Activated CD4-positive, alpha-beta T cell treated with anti-CD3 and anti-CD28 coated beads, Interleukin-2, amount 10 ng/mL, durations not matched to agents 7 days and 5 days (primary cell): Measurements from ENCODE around the gene AMN1. TPM values are rescaled to one million over a fixed set of nuclear protein-coding genes. Genes with fewer than 3 reads are reported as not detected.

Experiments
- CTCF ChIA-PET: fragments of 350-600 bp; sonication (Branson Sonifier 250); formaldehyde crosslinking; loops from one replicate; lab custom pipeline; 2021; ENCODE audit warnings: antibody characterized with exemption; lab: Charles Lee
- POLR2A ChIA-PET: fragments of 350-600 bp; sonication (Branson Sonifier 250); formaldehyde crosslinking; loops from one replicate; lab custom pipeline; 2021; ENCODE audit warnings: antibody characterized with exemption; lab: Charles Lee
- DNase-seq: peaks from one replicate; pipeline ENCODE4 v3.0.0-alpha.2; 2020
- H3K27ac Mint-ChIP-seq: one replicate; pipeline ENCODE4 v1.8.0; 2021; ENCODE audit warnings: mild to moderate bottlenecking, moderate library complexity, mixed read lengths
- H3K27me3 Mint-ChIP-seq: one replicate; pipeline ENCODE4 v1.8.0; 2021; ENCODE audit warnings: mixed read lengths
- H3K36me3 Mint-ChIP-seq: one replicate; pipeline ENCODE4 v1.8.0; 2021; ENCODE audit warnings: low read depth, mixed read lengths
- H3K4me1 Mint-ChIP-seq: one replicate; pipeline ENCODE4 v1.8.0; 2021; ENCODE audit warnings: mixed read lengths
- H3K4me3 Mint-ChIP-seq: one replicate; pipeline ENCODE4 v1.8.0; 2021; ENCODE audit warnings: mild to moderate bottlenecking, moderate library complexity, mixed read lengths
- H3K9me3 Mint-ChIP-seq: one replicate; pipeline ENCODE4 v1.8.0; 2021; ENCODE audit warnings: mixed read lengths
- total RNA-seq, 2 experiments: library from RNA; stranded (reverse); gene quantifications; one replicate each; pipeline ENCODE4 v1.2.3, GENCODE V29; 2021

Gene AMN1
- total RNA-seq, 2 experiments from 2014 or later = 6.1 to 6.6 TPM

DNA sequence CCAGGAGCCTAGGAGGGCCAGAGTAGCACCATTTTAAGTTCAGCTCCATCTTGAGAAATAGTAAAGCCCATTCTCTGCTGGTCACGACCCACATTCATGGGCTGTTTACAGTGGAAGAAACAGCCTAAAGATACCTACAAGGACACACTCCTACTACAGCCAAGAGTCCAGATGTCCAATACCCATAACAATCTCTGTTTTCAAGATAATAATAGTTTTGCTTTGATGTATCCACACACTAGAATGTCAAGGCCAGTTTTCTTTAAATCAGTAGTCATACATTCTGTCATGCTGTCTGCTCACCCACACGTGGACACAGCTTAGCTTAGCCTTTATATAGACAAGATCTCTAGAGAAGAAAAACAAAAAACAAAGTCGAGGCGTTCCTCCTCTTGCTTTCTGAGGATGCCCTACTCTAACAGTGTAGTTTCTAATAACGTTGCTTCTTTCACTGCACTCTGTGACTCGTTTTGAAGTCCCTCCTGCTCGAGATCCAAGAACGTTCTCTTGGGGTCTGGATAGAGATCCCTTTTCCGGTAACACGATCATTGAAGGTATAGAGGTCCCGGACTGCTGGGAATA lies 87.2 kb downstream of the AMN1 start:
- CTCF ChIA-PET = interaction anchor here (1.3 kb wide), 1 partner anchor 11 kb away, joined by 3 read pairs; no protein-coding TSS in a partner anchor

DNA sequence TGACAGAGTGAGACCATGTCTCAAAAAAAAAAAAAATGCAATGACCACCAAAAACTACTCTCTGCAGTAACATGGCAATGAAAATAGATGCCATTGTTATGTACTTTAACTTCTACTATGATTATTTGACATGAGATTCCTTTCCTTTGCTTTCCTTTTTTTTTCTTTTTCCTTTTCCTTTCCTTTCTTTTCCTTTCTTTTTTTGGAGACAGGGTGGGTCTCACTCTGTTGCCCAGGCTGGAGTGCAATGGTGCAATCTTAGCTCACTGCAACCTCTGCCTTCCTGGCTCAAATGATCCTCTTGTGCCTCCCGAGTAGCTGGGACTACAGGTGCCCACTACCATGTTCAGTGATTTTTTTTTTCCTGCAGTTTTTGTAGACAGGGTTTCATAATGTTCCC lies 94.2 kb downstream of the AMN1 start:
- ChIA-PET CTCF (no interaction called here), POLR2A (no interaction called here)
- Mint-ChIP-seq H3K36me3 (no peaks in the 10 kb centered on the region), H3K4me3 (no peak overlapping the region), H3K27me3 (no peaks in the 10 kb centered on the region), H3K9me3 (no peaks in the 10 kb centered on the region), H3K4me1 (peaks cover 5% of the 10 kb centered on the region), H3K27ac (no peak overlapping the region)
- no peak for DNase-seq

More for the DNA sequence above, 87.2 kb downstream of the AMN1 start:
- Mint-ChIP-seq H3K36me3 (no peaks in the 10 kb centered on the region), H3K27me3 (no peaks in the 10 kb centered on the region), H3K4me3 (no peak overlapping the region), H3K9me3 (no peaks in the 10 kb centered on the region), H3K27ac (no peak overlapping the region), H3K4me1 (peaks cover under 1% of the 10 kb centered on the region)
- DNase-seq = no peak
- POLR2A ChIA-PET = no interaction called here

DNA sequence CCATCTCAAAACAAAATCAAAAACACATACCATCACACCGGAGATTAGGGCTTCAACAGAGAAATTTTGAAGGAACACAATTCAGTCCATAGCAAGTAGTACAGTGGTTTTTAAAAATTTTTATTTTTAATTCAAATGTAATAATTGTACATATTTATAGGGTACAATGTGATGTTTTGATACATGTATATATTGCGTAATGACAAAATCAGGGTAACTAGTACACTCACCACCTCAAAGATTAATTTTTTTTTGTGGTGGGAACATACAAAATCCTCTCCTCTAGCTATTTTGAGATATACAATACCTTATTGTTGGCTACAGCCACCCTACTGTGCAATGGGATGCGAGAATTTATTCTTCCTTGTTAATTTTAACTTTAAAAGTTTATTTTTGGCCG lies 95.4 kb downstream of the AMN1 start:
- ChIA-PET POLR2A (no interaction called here), CTCF (no interaction called here)
- no peaks in the 10 kb centered on the region for H3K36me3 Mint-ChIP-seq
- H3K27ac Mint-ChIP-seq = no peak overlapping the region
- DNase-seq = no peak
- no peaks in the 10 kb centered on the region for H3K9me3 Mint-ChIP-seq
- no peak overlapping the region for H3K4me3 Mint-ChIP-seq
- no peaks in the 10 kb centered on the region for H3K27me3 Mint-ChIP-seq
- H3K4me1 Mint-ChIP-seq = peaks cover 5% of the 10 kb centered on the region

DNA sequence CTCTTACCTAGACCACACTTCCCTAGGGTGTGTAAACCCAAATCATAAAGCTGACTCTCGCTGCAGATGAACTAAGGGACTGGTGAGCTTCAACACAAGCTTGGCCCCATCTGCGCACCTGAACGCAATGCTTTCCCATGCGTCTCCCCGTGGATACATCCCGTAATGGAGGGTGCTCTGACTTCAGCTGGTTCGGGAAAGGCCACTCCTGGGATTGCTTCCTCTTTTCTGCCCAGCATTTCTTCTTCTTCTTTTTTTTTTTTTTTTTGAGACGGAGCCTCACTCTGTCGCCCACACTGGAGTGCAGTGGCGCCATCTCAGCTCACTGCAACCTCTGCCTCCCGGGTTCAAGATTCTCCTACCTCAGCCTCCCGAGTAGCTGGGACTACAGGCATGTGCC lies 97.0 kb downstream of the AMN1 start:
- CTCF ChIA-PET = interaction anchor here (0.9 kb wide), 1 partner anchor 381 kb away, joined by 4 read pairs; no protein-coding TSS in a partner anchor
- H3K9me3 Mint-ChIP-seq = peaks cover 2% of the 10 kb centered on the region
- no peak for DNase-seq
- H3K36me3 Mint-ChIP-seq = no peaks in the 10 kb centered on the region
- POLR2A ChIA-PET = no interaction called here
- no peak overlapping the region for H3K4me3 Mint-ChIP-seq
- no peak overlapping the region for H3K27ac Mint-ChIP-seq
- H3K27me3 Mint-ChIP-seq = no peaks in the 10 kb centered on the region
- peaks cover 5% of the 10 kb centered on the region for H3K4me1 Mint-ChIP-seq

DNA sequence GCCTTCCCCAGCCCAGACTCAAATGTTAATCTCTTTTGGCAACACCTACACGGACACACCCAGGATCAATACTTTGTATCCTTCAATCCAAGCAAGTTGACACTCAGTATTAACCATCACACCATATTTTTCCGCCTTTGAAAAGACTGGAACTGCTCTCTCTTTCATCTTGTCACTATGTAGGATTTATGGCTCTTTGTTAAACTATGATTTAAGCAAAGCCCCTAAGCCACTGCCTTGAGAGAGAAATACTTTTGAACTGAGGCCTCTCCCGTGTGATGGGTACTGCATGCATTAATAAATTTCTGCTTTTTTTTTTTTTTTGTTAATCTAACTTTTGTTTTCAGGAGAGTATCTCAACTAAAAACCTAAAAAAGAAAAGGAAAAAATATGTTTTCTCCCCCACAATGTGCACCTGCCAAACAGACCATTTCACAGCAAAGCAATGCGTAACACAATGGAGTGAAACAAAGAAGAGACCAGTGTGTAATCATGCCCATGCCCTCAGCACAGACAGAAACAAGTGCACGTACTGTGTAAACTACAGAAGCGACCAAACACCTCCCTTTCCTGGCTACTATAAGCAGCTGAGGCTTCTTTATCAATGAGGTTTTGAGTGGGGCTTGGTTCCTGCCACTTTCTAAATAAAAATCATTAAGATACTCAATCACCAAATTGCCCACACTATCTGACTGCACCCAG lies 97.6 kb downstream of the AMN1 start:
- Mint-ChIP-seq H3K4me1 (peaks cover 1% of the 10 kb centered on the region), H3K27ac (no peak overlapping the region), H3K4me3 (no peak overlapping the region), H3K9me3 (peaks cover 2% of the 10 kb centered on the region), H3K36me3 (no peaks in the 10 kb centered on the region), H3K27me3 (no peaks in the 10 kb centered on the region)
- DNase-seq = no peak
- POLR2A ChIA-PET = no interaction called here
- CTCF ChIA-PET = no interaction called here

DNA sequence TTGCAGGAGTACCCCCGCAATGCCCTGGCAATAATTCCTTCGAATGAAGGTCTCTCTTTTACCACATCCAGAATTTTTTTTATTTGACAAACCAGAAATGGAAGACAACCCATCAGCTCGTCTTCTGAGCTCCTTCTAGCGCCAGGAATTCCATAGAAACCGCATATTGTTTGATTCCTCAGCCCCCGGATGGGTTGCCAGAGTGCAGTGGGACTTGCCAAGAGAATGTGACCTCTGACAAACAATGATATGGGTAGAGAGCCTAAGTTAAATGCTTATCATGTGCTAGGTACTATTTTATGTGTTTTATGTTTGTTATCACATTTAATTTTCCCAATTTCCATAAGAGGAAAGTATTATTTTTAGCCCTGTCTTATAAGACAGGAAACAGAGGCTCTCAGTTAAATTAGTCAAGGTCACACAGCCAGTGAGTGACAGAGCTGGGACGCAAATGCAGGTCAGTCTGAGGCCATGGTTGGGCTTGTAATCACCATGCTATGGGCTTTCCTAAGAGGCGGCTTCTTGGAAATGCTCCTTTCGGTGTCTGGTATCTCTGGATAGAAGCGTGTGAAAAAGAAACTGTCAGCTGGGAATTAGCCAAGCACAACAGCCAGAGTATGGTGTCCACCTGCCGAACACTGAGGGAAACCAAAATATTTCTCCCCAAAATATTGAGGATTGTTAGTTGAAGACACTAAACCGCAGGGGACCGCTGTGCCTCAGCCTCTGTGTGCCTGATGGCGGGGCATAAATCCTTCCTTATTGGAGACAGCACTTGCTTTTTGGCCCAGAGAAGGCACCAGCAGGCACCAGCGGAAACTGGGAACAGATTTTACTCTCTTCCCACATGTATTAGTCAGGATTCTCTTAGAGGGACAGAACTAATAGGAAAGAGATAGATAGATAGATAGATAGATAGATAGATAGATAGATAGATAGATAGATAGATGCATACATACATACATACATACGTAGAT lies 98.8 kb downstream of the AMN1 start:
- H3K27ac Mint-ChIP-seq = no peak overlapping the region
- no peaks in the 10 kb centered on the region for H3K4me1 Mint-ChIP-seq
- POLR2A ChIA-PET = no interaction called here
- no peak for DNase-seq
- no peaks in the 10 kb centered on the region for H3K27me3 Mint-ChIP-seq
- CTCF ChIA-PET = interaction anchor here (0.6 kb wide), 2 partner anchors 11 to 294 kb away, joined by 3 read pairs; no protein-coding TSS in a partner anchor
- no peaks in the 10 kb centered on the region for H3K36me3 Mint-ChIP-seq
- peaks cover 2% of the 10 kb centered on the region for H3K9me3 Mint-ChIP-seq
- H3K4me3 Mint-ChIP-seq = no peak overlapping the region

DNA sequence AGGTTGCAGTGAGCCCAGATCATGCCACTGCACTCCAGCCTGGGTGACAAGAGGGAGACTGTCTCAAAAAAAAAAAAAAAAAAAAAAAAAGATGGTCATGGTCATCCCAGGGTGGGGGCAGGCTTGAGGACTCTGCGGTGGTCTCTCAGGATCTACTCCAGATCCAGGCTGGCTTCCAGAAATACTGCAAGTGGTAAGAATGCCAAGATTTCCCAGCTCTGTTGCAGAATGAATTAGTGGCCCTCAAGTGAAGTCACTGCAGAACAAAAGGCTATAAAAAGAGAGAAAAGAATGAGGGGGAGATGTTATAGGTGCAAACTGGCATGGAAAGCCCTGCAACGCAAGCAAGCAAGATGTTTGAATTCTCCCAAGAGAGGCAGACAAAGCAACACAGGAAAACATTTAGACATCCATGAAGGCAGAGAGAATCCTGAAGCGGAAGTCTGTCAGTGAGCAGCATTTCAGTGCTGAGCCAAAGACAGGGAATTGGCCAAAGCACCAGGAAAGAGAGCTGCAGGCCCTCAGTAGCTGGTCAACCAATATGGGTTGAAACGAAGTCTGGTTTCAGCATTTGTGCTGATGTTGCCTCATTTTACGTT lies 101.3 kb downstream of the AMN1 start:
- no peak for DNase-seq
- ChIA-PET POLR2A (no interaction called here), CTCF (no interaction called here)
- H3K4me3 Mint-ChIP-seq = no peak overlapping the region
- peaks cover 2% of the 10 kb centered on the region for H3K9me3 Mint-ChIP-seq
- H3K27me3 Mint-ChIP-seq = no peaks in the 10 kb centered on the region
- no peaks in the 10 kb centered on the region for H3K36me3 Mint-ChIP-seq
- H3K4me1 Mint-ChIP-seq = no peaks in the 10 kb centered on the region
- H3K27ac Mint-ChIP-seq = no peak overlapping the region

DNA sequence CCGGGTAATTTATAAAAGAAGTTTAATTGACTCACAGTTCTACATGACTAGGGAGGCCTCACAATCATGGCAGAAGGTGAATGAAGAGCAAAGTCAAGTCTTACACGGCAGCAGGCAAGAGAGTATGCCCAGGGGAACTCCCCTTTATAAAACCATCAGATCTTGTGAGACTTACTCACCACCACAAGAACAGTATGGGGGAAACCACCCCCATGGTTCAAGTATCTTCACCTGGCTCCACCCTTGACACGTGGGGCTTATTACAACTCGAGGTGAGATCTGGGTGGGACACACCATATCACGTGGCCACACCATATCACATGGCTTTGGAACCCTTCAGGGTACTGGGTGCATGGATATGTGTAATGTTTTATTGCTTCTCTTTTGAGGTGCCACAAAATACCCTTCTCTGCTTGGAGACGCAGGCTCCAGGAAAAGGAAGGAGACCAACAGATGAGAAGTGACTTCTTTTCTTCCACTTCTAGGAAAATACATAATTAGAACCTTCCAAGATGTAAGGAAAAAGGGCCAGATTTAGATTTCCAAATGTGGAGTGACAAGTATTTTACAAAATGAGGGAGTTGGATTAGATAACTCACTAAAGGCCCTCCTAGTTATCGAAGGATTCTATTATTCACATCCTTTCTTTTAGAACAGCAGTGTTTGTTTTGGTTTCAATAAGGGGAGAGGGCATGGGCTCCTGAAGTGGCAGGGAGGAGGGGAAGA lies 102.4 kb downstream of the AMN1 start:
- H3K27me3 Mint-ChIP-seq = no peaks in the 10 kb centered on the region
- CTCF ChIA-PET = no interaction called here

DNA sequence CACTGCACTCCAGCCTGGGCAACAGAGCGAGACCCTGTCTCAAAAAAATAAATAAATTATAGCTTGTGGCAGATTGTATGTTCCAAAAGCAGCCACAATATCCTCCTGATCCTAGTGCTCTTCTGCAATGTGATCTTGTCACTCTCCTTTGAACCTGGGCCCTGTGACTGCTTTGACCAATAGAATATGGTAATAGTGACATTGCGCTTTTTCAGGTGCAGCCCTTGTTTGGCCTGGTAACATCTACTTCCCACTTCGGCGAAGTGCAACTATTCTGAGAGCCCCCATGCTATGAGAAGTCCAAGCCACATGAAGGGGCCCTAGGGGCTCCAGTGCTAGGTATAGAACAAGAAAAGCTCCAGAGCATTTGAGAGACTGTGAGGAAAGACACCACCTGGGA lies 106.8 kb downstream of the AMN1 start:
- H3K27ac Mint-ChIP-seq = no peak overlapping the region
- H3K4me1 Mint-ChIP-seq = no peaks in the 10 kb centered on the region
- DNase-seq = no peak
- peaks cover 3% of the 10 kb centered on the region for H3K27me3 Mint-ChIP-seq
- POLR2A ChIA-PET = no interaction called here
- no peaks in the 10 kb centered on the region for H3K36me3 Mint-ChIP-seq
- CTCF ChIA-PET = no interaction called here
- no peak overlapping the region for H3K4me3 Mint-ChIP-seq
- no peaks in the 10 kb centered on the region for H3K9me3 Mint-ChIP-seq

More for the DNA sequence above, 102.4 kb downstream of the AMN1 start:
- DNase-seq = no peak
- H3K9me3 Mint-ChIP-seq = peaks cover 2% of the 10 kb centered on the region
- no peaks in the 10 kb centered on the region for H3K4me1 Mint-ChIP-seq
- H3K27ac Mint-ChIP-seq = no peak overlapping the region
- no peaks in the 10 kb centered on the region for H3K36me3 Mint-ChIP-seq
- POLR2A ChIA-PET = no interaction called here
- no peak overlapping the region for H3K4me3 Mint-ChIP-seq

Other genes with a start within 250 kb of the AMN1 start
- under 1 TPM; 0.15 to 0.20 TPM for gene DENND5B, start 137.9 kb downstream of the AMN1 start, total RNA-seq
- gene ETFBKMT, start 69.3 kb downstream of the AMN1 start, total RNA-seq = 1 to 10 TPM in 1 of 2 experiments, under 1 TPM in 1; 0.57 to 1.2 TPM
- 100 to 1,000 TPM; 137 to 183 TPM for gene RESF1, start 230.4 kb upstream of the AMN1 start, total RNA-seq